GM18508 (cell line): ENCODE measurements around the gene C19orf38.

Experiments
- ATAC-seq: cut with Tn5 transposase; IDR thresholded peaks from one replicate; pipeline ENCODE4 v1.9.1; 2021; ENCODE audit warnings: moderate number of reproducible peaks; ENCODE audit not compliant: insufficient read depth, unreplicated experiment

C19orf38 gene

DNA sequence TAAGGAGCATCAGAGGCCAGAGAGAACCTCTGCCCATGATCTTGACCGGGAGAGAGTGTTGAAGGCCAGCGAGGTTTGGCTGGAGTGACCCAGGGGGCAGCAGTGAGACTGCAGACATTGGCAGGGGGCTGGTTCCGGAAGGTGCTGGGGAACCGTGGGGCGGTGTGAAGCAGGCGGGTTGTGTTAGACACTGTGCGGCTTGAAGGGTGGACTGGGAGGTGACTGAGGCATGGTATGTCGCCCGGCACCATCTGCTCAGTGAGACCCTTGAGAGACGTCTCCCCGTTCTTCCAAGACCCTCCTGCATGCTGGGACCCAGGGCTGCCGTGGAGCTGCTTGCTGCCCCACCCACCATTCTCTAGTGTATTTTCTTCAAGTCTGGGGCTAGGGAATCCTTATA lies 47.7 kb downstream of the C19orf38 start:
- no peak for ATAC-seq

DNA sequence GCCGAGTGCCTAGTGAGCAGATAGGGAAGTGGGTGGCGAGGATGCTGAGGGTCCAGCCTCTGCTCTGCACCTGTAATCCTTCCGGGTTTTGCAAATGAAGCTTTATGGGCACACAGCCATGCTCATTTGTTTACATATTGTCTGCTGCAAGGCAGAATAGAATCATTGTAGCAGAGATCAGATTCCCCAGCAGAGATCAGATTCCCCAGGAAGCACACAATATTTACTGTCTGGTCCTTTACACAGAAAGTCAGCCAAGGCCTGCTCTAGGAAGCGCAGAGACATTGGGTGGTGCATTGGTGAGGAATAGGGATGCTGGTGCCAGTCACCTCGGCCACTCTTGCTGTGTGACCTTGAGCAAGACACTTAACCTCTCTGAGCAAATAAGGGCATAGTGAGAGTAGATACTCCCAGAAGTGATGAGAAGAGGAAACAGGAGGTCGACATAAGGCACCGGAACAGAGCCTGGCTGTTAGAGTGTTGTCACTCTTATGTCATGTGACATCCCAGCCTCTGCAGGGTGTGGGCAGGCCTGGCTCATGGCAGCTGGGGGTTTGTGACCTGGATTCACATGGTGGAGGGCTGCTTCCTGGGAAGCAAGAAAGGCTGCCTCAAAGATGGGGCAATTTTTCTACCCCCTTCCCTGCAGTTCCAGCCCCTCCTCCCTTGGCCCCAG lies 48.8 kb downstream of the C19orf38 start:
- ATAC-seq, result no peak

GRCh38 chr19:10898633-10899032 lies 50.4 kb downstream of the C19orf38 start:
- ATAC-seq, result no peak

GRCh38 chr19:10899151-10899653 lies 51.0 kb downstream of the C19orf38 start:
- ATAC-seq, result no peak

- no peak for ATAC-seq
These were observed 59.7 kb downstream of the C19orf38 start for GRCh38 chr19:10907925-10908324.

- ATAC-seq, result no peak
These were observed 60.3 kb downstream of the C19orf38 start for GRCh38 chr19:10908380-10908960.

GRCh38 chr19:10911579-10912363 lies 63.6 kb downstream of the C19orf38 start:
- ATAC-seq, result no peak

DNA sequence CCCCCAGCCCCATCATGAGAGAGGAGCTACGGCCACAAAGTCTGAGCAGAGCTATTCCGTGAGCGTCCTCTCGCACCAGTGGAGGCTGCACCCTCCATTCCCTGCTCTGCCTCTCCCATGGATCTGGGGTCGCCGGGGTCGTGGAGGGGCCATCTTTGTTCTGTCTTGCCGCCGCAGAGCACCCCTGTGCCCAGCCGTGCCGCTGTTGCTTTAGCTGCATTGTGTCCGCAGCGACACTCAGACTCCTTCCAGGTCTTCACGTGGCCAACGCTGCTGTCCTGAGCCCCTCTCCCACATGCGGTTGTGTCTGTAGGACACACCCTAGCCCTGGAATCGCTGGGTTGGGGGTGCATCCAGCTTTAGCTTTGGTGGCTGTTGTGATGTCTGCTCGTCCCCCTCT lies 64.4 kb downstream of the C19orf38 start:
- ATAC-seq, result no peak

GRCh38 chr19:10913716-10914340 lies 65.6 kb downstream of the C19orf38 start:
- no peak for ATAC-seq

DNA sequence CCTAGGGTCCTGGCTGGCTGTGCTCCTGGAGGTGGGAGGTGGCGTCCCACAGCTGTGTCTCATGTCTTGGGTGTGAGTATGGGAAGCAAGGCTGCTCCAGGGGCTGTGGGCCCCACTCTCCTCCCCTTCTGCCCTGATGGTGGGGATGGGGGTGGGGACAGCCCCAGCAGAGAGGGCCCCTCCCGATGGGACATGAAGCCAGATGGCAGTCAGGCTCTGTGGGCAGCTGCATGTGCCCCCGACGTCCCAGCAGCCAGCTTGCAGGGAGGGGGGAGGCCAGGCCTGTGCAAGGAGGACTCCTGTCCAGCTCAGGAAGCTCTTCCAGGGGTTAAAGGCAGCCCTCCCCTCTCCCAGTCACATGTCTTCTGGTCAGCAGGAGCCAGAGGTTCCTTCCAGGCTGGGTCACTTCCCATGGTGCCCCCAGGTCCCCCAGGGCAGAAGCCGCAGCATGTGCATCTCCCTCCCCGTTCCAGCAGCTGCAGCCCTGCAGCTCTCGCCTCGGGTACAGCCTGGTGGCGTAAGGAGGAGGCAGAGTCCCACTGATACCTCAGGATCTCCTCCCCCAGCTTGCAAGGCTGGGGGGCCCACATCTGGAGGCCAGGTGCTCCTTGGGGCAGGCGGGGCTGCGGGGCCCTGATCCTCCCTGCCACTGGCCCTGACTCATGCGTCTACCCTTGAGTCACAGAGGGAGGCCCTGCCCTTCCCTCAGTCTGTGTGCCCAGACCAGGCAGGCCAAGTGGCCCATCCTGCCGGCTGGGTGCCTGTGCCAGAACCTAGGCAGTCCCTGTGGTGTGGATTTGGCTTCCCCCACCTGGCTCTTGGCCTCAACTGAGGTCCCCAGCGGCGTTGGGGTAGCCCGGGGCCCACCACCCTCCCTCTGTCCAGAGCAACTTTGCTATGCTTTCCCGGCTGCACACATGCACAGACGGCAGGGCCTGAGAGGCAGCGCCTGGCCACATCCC lies 67.2 kb downstream of the C19orf38 start:
- no peak for ATAC-seq

DNA sequence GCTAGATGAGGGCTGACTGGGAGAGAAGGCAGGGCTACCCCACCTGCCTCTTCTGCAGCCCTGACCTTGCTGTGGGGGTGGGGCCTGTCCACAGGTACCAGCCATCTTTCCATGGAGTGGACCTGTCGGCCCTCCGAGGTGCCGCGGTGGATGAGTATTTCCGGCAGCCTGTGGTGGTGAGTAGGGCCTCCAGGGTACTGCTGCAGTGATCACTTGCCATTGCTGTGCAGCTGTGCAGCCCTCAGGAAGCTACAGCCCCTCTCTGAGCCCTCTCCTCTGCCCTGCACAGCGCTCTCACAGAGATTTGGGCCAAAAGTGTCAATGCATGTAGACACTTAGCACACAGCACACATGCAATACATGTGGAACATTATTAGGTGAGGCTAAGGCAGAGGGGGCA lies 68.4 kb downstream of the C19orf38 start:
- no peak for ATAC-seq

DNA sequence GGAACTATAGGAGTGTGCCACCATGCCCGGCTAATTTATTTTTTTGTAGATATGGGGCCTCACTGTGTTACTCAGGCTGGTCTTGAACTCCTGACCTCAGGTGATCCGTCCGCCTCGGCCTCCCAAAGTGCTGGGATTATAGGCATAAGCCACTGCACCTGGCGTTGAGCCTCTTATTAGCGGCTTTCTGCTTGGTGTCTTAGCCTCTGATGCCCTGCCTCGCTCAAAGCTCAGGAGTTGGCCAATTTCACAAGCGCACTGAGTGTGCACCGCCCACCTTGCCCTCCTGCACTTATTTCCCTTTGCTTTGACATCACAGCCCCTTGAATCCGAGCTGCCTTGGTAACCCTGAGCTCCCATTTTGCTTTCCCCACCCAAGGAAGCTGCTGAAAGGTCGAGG lies 70.1 kb downstream of the C19orf38 start:
- ATAC-seq, result no peak
